Activated CD8-positive, alpha-beta memory T cell treated with anti-CD3 and anti-CD28 coated beads, Interleukin-2, amount 10 ng/mL, durations not matched to agents 7 days and 5 days (primary cell): ENCODE data around the gene HEATR9. TPM values are rescaled to one million over a fixed set of nuclear protein-coding genes. Genes with fewer than 3 reads are reported as not detected.
A peak's percentile ranks its signal among the peaks of the same experiment; 100 is the strongest.

Experiments
- ATAC-seq: fragments of 150-1000 bp; cut with Tn5 transposase; one replicate; pipeline ENCODE4 v1.10.0; 2021; ENCODE audit warnings: moderate library complexity
- CTCF ChIA-PET: fragments of 350-600 bp; sonication (Branson Sonifier 250); formaldehyde crosslinking; loops from one replicate; lab custom pipeline; 2021; ENCODE audit warnings: antibody characterized with exemption; lab: Charles Lee
- DNase-seq: peaks from one replicate; pipeline ENCODE4 v3.0.0-alpha.2; 2020
- H3K27ac Mint-ChIP-seq: one replicate; pipeline ENCODE4 v1.8.0; 2021; ENCODE audit warnings: mild to moderate bottlenecking, mixed read lengths
- H3K27me3 Mint-ChIP-seq: one replicate; pipeline ENCODE4 v1.8.0; 2021; ENCODE audit warnings: mixed read lengths
- H3K36me3 Mint-ChIP-seq: one replicate; pipeline ENCODE4 v1.8.0; 2021; ENCODE audit warnings: mild to moderate bottlenecking, mixed read lengths
- H3K4me1 Mint-ChIP-seq: one replicate; pipeline ENCODE4 v1.8.0; 2021; ENCODE audit warnings: mixed read lengths
- H3K4me3 Mint-ChIP-seq: one replicate; pipeline ENCODE4 v1.8.0; 2021; ENCODE audit warnings: mild to moderate bottlenecking, moderate library complexity, mixed read lengths
- H3K9me3 Mint-ChIP-seq: one replicate; pipeline ENCODE4 v1.8.0; 2022; ENCODE audit warnings: low read depth, mixed read lengths
- total RNA-seq, 2 experiments: library from RNA; stranded (reverse); gene quantifications; one replicate each; pipeline ENCODE4 v1.2.3, GENCODE V29; 2021

Gene HEATR9
- total RNA-seq, 2 experiments from 2014 or later: 6.4 to 6.7 TPM

- peaks cover 48% of the 10 kb centered on the region for H3K36me3 Mint-ChIP-seq
- DNase-seq: peak; percentile 60
- no peak overlapping the region for H3K4me3 Mint-ChIP-seq
- CTCF ChIA-PET: interaction anchor here (0.6 to 15.6 kb wide), 13 partner anchors 8 to 111 kb away, joined by 3 to 254 read pairs (median 3); partner anchors contain the start of genes CCL16, CCL5 and LYZL6
- peak; percentile 12 for ATAC-seq
- H3K27me3 Mint-ChIP-seq: no peaks in the 10 kb centered on the region
- H3K27ac Mint-ChIP-seq: peak overlapping the region; percentile 67
- peaks cover 59% of the 10 kb centered on the region for H3K4me1 Mint-ChIP-seq
- no peaks in the 10 kb centered on the region for H3K9me3 Mint-ChIP-seq
These were observed 2.5 kb upstream of the HEATR9 start for GRCh38 chr17:35870906-35871819.

GRCh38 chr17:35867574-35867973, 1.1 kb downstream of the HEATR9 start:
- no peaks in the 10 kb centered on the region for H3K9me3 Mint-ChIP-seq
- CTCF ChIA-PET: interaction anchor here (1.8 to 3.7 kb wide), 3 partner anchors 11 to 17 kb away, joined by 5 to 10 read pairs (median 7); partner anchors contain the start of gene CCL5
- ATAC-seq: no peak
- H3K4me1 Mint-ChIP-seq: peaks cover 46% of the 10 kb centered on the region
- no peak for DNase-seq
- H3K27ac Mint-ChIP-seq: no peak overlapping the region
- peaks cover 45% of the 10 kb centered on the region for H3K36me3 Mint-ChIP-seq
- H3K4me3 Mint-ChIP-seq: no peak overlapping the region
- H3K27me3 Mint-ChIP-seq: no peaks in the 10 kb centered on the region

- CTCF ChIA-PET: interaction anchor here (1.1 to 3.7 kb wide), 4 partner anchors 9 to 16 kb away, joined by 3 to 10 read pairs (median 8); partner anchors contain the start of gene CCL5
- H3K36me3 Mint-ChIP-seq: peaks cover 41% of the 10 kb centered on the region
- peaks cover 38% of the 10 kb centered on the region for H3K4me1 Mint-ChIP-seq
- no peak overlapping the region for H3K4me3 Mint-ChIP-seq
- no peaks in the 10 kb centered on the region for H3K27me3 Mint-ChIP-seq
- ATAC-seq (no peak), DNase-seq (no peak)
- peak overlapping the region; percentile 45 for H3K27ac Mint-ChIP-seq
- no peaks in the 10 kb centered on the region for H3K9me3 Mint-ChIP-seq
These were observed 2.2 kb downstream of the HEATR9 start for GRCh38 chr17:35866341-35866950.

GRCh38 chr17:35865412-35866340, 3.0 kb downstream of the HEATR9 start:
- no peaks in the 10 kb centered on the region for H3K9me3 Mint-ChIP-seq
- H3K36me3 Mint-ChIP-seq: peaks cover 34% of the 10 kb centered on the region
- no peaks in the 10 kb centered on the region for H3K27me3 Mint-ChIP-seq
- no peak for ATAC-seq
- DNase-seq: no peak
- H3K4me3 Mint-ChIP-seq: no peak overlapping the region
- H3K27ac Mint-ChIP-seq: peak overlapping the region; percentile 26
- CTCF ChIA-PET: interaction anchor here (1.1 to 3.7 kb wide), 6 partner anchors 9 to 110 kb away, joined by 3 to 10 read pairs (median 7); partner anchors contain the start of gene CCL5
- peaks cover 30% of the 10 kb centered on the region for H3K4me1 Mint-ChIP-seq

- DNase-seq: no peak
- Mint-ChIP-seq H3K36me3 (peaks cover 32% of the 10 kb centered on the region), H3K4me1 (peaks cover 27% of the 10 kb centered on the region), H3K27me3 (no peaks in the 10 kb centered on the region), H3K27ac (no peak overlapping the region), H3K4me3 (no peak overlapping the region), H3K9me3 (no peaks in the 10 kb centered on the region)
- no peak for ATAC-seq
- CTCF ChIA-PET: interaction anchor here (0.9 to 3.7 kb wide), 4 partner anchors 8 to 111 kb away, joined by 3 to 10 read pairs (median 5); no protein-coding TSS in a partner anchor
These were observed 3.8 kb downstream of the HEATR9 start for GRCh38 chr17:35864853-35865252.

GRCh38 chr17:35856603-35857002, 12.1 kb downstream of the HEATR9 start:
- DNase-seq: peak; percentile 56
- peaks cover 28% of the 10 kb centered on the region for H3K4me1 Mint-ChIP-seq

GRCh38 chr17:35855965-35856364, 12.7 kb downstream of the HEATR9 start:
- peak; percentile 24 for ATAC-seq
- H3K9me3 Mint-ChIP-seq: no peaks in the 10 kb centered on the region
- no peaks in the 10 kb centered on the region for H3K27me3 Mint-ChIP-seq
- H3K27ac Mint-ChIP-seq: peak overlapping the region; percentile 16
- H3K4me1 Mint-ChIP-seq: peaks cover 32% of the 10 kb centered on the region
- H3K4me3 Mint-ChIP-seq: no peak overlapping the region
- peaks cover 32% of the 10 kb centered on the region for H3K36me3 Mint-ChIP-seq
- CTCF ChIA-PET: interaction anchor here (0.9 to 3.9 kb wide), 8 partner anchors 8 to 292 kb away, joined by 3 to 14 read pairs (median 5); partner anchors contain the start of genes CCL5, HEATR9 and LYZL6
- DNase-seq: no peak

More at GRCh38 chr17:35856603-35857002, 12.1 kb downstream of the HEATR9 start:
- Mint-ChIP-seq H3K36me3 (peaks cover 29% of the 10 kb centered on the region), H3K27ac (peak overlapping the region; percentile 62), H3K9me3 (no peaks in the 10 kb centered on the region), H3K4me3 (no peak overlapping the region), H3K27me3 (no peaks in the 10 kb centered on the region)
- ATAC-seq: peak; percentile 87
- CTCF ChIA-PET: interaction anchor here (0.8 to 3.9 kb wide), 10 partner anchors 8 to 292 kb away, joined by 3 to 14 read pairs (median 4); partner anchors contain the start of genes CCL5, HEATR9 and LYZL6

- peaks cover 24% of the 10 kb centered on the region for H3K4me1 Mint-ChIP-seq
- CTCF ChIA-PET: interaction anchor here (0.7 to 5.9 kb wide), 40 partner anchors 9 to 299 kb away, joined by 3 to 35 read pairs (median 4); partner anchors contain the start of genes CCL5, LYZL6 and TAF15
- peaks cover 47% of the 10 kb centered on the region for H3K36me3 Mint-ChIP-seq
- peak; percentile 81 for DNase-seq
- H3K4me3 Mint-ChIP-seq: no peak overlapping the region
- no peaks in the 10 kb centered on the region for H3K27me3 Mint-ChIP-seq
- H3K27ac Mint-ChIP-seq: peak overlapping the region; percentile 82
- H3K9me3 Mint-ChIP-seq: no peaks in the 10 kb centered on the region
- peak; percentile 95 for ATAC-seq
These were observed 19.0 kb downstream of the HEATR9 start for GRCh38 chr17:35849469-35850348.

- Mint-ChIP-seq H3K27me3 (no peaks in the 10 kb centered on the region), H3K36me3 (peaks cover 56% of the 10 kb centered on the region), H3K9me3 (no peaks in the 10 kb centered on the region), H3K27ac (peak overlapping the region; percentile 10), H3K4me3 (no peak overlapping the region), H3K4me1 (peaks cover 25% of the 10 kb centered on the region)
- ATAC-seq: no peak
- CTCF ChIA-PET: interaction anchor here (0.6 to 5.9 kb wide), 18 partner anchors 8 to 301 kb away, joined by 3 to 35 read pairs (median 3); partner anchors contain the start of gene RDM1
- DNase-seq: no peak
These were observed 20.9 kb downstream of the HEATR9 start for GRCh38 chr17:35847633-35848373.

GRCh38 chr17:35847006-35847405, 21.7 kb downstream of the HEATR9 start:
- H3K27me3 Mint-ChIP-seq: no peaks in the 10 kb centered on the region
- H3K36me3 Mint-ChIP-seq: peaks cover 61% of the 10 kb centered on the region
- CTCF ChIA-PET: interaction anchor here (0.6 to 3.0 kb wide), 8 partner anchors 9 to 302 kb away, joined by 3 to 12 read pairs (median 4); no protein-coding TSS in a partner anchor
- H3K4me1 Mint-ChIP-seq: peaks cover 25% of the 10 kb centered on the region
- no peak for ATAC-seq
- DNase-seq: no peak
- peak overlapping the region; percentile 20 for H3K27ac Mint-ChIP-seq
- no peak overlapping the region for H3K4me3 Mint-ChIP-seq
- no peaks in the 10 kb centered on the region for H3K9me3 Mint-ChIP-seq
